GM23338 (cell line): ENCODE results near the gene WWOX. TPM values are rescaled to one million over a fixed set of nuclear protein-coding genes. Genes with fewer than 3 reads are reported as not detected.

Source experiments
- ATAC-seq: fragments of 200-7000 bp; cut with Tn5 transposase; 3 replicates; pipeline ENCODE4 v1.9.1; 2020
- DNase-seq: peaks from one replicate; pipeline ENCODE4 v3.0.0-alpha.2; 2015; ENCODE audit warnings: low spot score
- H2AFZ ChIP-seq: fragments of 200-600 bp; sonication (generic); 2 replicates; pipeline ENCODE4 v1.8.0; 2016; ENCODE audit warnings: antibody characterized with exemption, mild to moderate bottlenecking, moderate library complexity
- H3F3A ChIP-seq: fragments of 200-600 bp; sonication (generic); replicated peaks from 2 replicates; pipeline ENCODE4 v1.8.0; 2017; ENCODE audit warnings: antibody characterized with exemption, mixed run types, low read depth
- H3K27ac ChIP-seq: fragments of 200-600 bp; sonication (generic); 2 replicates; pipeline ENCODE4 v1.6.1; 2016; ENCODE audit warnings: low read depth
- H3K27me3 ChIP-seq: fragments of 200-600 bp; sonication (generic); 2 replicates; pipeline ENCODE4 v1.8.0; 2016; ENCODE audit warnings: mild to moderate bottlenecking, mixed run types, moderate library complexity; ENCODE audit not compliant: insufficient read depth
- H3K36me3 ChIP-seq: fragments of 200-600 bp; sonication (generic); 2 replicates; pipeline ENCODE4 v1.8.0; 2016; ENCODE audit warnings: mild to moderate bottlenecking; ENCODE audit not compliant: insufficient read depth
- H3K4me1 ChIP-seq: fragments of 200-600 bp; sonication (generic); 2 replicates; pipeline ENCODE4 v1.8.0; 2016; ENCODE audit warnings: mild to moderate bottlenecking, moderate library complexity; ENCODE audit not compliant: insufficient read depth
- H3K4me2 ChIP-seq: fragments of 200-600 bp; sonication (generic); 2 replicates; pipeline ENCODE4 v1.7.1; 2017; ENCODE audit warnings: mixed run types
- H3K4me3 ChIP-seq: fragments of 200-600 bp; sonication (generic); 2 replicates; pipeline ENCODE4 v1.6.1; 2016; ENCODE audit warnings: mixed run types
- H3K79me2 ChIP-seq: fragments of 200-600 bp; sonication (generic); replicated peaks from 2 replicates; pipeline ENCODE4 v1.8.0; 2017; ENCODE audit warnings: mild to moderate bottlenecking; ENCODE audit not compliant: insufficient read depth
- H3K9me2 ChIP-seq: fragments of 200-600 bp; sonication (generic); 2 replicates; pipeline ENCODE4 v1.8.0; 2017; ENCODE audit not compliant: insufficient read depth
- H4K20me1 ChIP-seq: fragments of 200-600 bp; sonication (generic); replicated peaks from 2 replicates; pipeline ENCODE4 v1.8.0; 2017; ENCODE audit warnings: mild to moderate bottlenecking; ENCODE audit not compliant: insufficient read depth
- H3K27ac Mint-ChIP-seq: 2 replicates; pipeline ENCODE4 v1.8.0; 2020; ENCODE audit warnings: inconsistent platforms, mild to moderate bottlenecking, moderate library complexity, mixed read lengths
- H3K27me3 Mint-ChIP-seq: 3 replicates; pipeline ENCODE4 v1.8.0; 2022; ENCODE audit warnings: low read depth, mild to moderate bottlenecking, moderate library complexity, mixed read lengths, inconsistent platforms; ENCODE audit not compliant: insufficient read depth, poor library complexity
- H3K36me3 Mint-ChIP-seq: 3 replicates; pipeline ENCODE4 v1.8.0; 2021; ENCODE audit warnings: low read depth, mild to moderate bottlenecking, inconsistent platforms, moderate library complexity, mixed read lengths
- H3K4me1 Mint-ChIP-seq: 3 replicates; pipeline ENCODE4 v1.8.0; 2020; ENCODE audit warnings: mild to moderate bottlenecking, inconsistent platforms, mixed read lengths
- H3K4me3 Mint-ChIP-seq: 3 replicates; pipeline ENCODE4 v1.8.0; 2021; ENCODE audit warnings: moderate library complexity, mild to moderate bottlenecking, inconsistent platforms, mixed read lengths
- H3K9me3 Mint-ChIP-seq: 3 replicates; pipeline ENCODE4 v1.8.0; 2020; ENCODE audit warnings: moderate library complexity, mild to moderate bottlenecking, inconsistent platforms, mixed read lengths
- CREB1 ChIP-seq: fragments of 250-450 bp; sonication (Bioruptor Pico); IDR thresholded peaks from 2 replicates; pipeline ENCODE4 v1.5.0; 2020; ENCODE audit warnings: low read depth, mild to moderate bottlenecking, moderate library complexity
- ETS1 ChIP-seq: IDR thresholded peaks from 2 replicates; pipeline ENCODE4 v1.6.1; 2016; ENCODE audit warnings: antibody characterized with exemption
- EZH2 ChIP-seq: fragments of 200-600 bp; sonication (generic); IDR thresholded peaks from one replicate; pipeline ENCODE4 v1.8.0; 2017; ENCODE audit warnings: antibody characterized with exemption, mild to moderate bottlenecking, low read depth; ENCODE audit not compliant: unreplicated experiment
- EZH2phosphoT487 ChIP-seq: fragments of 200-600 bp; sonication (generic); IDR thresholded peaks from one replicate; pipeline ENCODE4 v1.8.1; 2018; ENCODE audit warnings: antibody characterized with exemption; ENCODE audit not compliant: unreplicated experiment
- NANOG ChIP-seq: IDR thresholded peaks from 2 replicates; pipeline ENCODE4 v1.6.1; 2016; ENCODE audit warnings: antibody characterized with exemption, borderline replicate concordance
- POLR2AphosphoS5 ChIP-seq: IDR thresholded peaks from 2 replicates; pipeline ENCODE4 v1.6.1; 2016; ENCODE audit warnings: antibody characterized with exemption, low read depth
- STAT1 ChIP-seq: IDR thresholded peaks from one replicate; pipeline ENCODE4 v1.6.1; 2016; ENCODE audit warnings: antibody characterized with exemption; ENCODE audit not compliant: unreplicated experiment
- ZNF114 ChIP-seq: fragments of 250-450 bp; sonication (Bioruptor Pico); IDR thresholded peaks from 2 replicates; pipeline ENCODE4 v1.5.0; 2020; ENCODE audit warnings: mild to moderate bottlenecking, moderate library complexity
- ZNF331 ChIP-seq: fragments of 250-450 bp; sonication (Bioruptor Pico); IDR thresholded peaks from 2 replicates; pipeline ENCODE4 v1.5.0; 2020; ENCODE audit warnings: low read depth, mild to moderate bottlenecking, moderate library complexity
- ZNF462 ChIP-seq: fragments of 250-450 bp; sonication (Bioruptor Pico); IDR thresholded peaks from 2 replicates; pipeline ENCODE4 v1.5.0; 2020; ENCODE audit warnings: mild to moderate bottlenecking, moderate library complexity
- polyA plus RNA-seq: library from polyadenylated mRNA; unstranded; fragments of >200 nt; fragmentation: Nextera tagmentation; extraction: Ambion mirVana; gene quantifications from 2 replicates; pipeline ENCODE4 v1.2.1, GENCODE V29; 2016
- total RNA-seq: library from RNA; depleted of rRNA; stranded (reverse); fragments of >200 nt; shearing (Covaris generic); gene quantifications from 2 replicates; pipeline ENCODE4 v1.2.3, GENCODE V29; 2014

Gene WWOX
- total and polyA plus RNA-seq, 2 experiments from 2014 or later: 10.0 to 19.3 TPM

GRCh38 chr16:78176435-78176834 lies 77.0 kb downstream of the WWOX start (continued):
- TF ChIP-seq ZNF462 (CRISPR knock-in tag) (no peak), ZNF114 (CRISPR knock-in tag) (no peak), ETS1 (no peak), NANOG (no peak), EZH2 (no peak)

- H3K9me3 Mint-ChIP-seq: no peaks in the 10 kb centered on the region
- TF ChIP-seq CREB1 (CRISPR knock-in tag): no peak
- TF ChIP-seq POLR2AphosphoS5: no peak
- no peak for TF ChIP-seq ZNF331
- TF ChIP-seq STAT1: no peak
- TF ChIP-seq EZH2phosphoT487: no peak
- no peak for TF ChIP-seq ZNF462 (CRISPR knock-in tag)
- TF ChIP-seq NANOG: no peak
Observed at GRCh38 chr16:78177218-78177617, 77.8 kb downstream of the WWOX start.

More at GRCh38 chr16:78177218-78177617, 77.8 kb downstream of the WWOX start:
- Histone ChIP-seq H3K9me2 (peaks cover 6% of the 10 kb centered on the region; the same call in 1 of the 2 replicates), H3K4me3 (no peak overlapping the region), H3K4me1 (no peaks in the 10 kb centered on the region), H3K79me2 (no peaks in the 10 kb centered on the region), H4K20me1 (no peaks in the 10 kb centered on the region), H3K27ac (no peak overlapping the region), H3K36me3 (no peaks in the 10 kb centered on the region), H3F3A (no peaks in the 10 kb centered on the region), H2AFZ (no peak overlapping the region), H3K4me2 (no peak overlapping the region), H3K27me3 (no peaks in the 10 kb centered on the region)
- H3K4me3 Mint-ChIP-seq: no peak overlapping the region
- DNase-seq: no peak
- no peaks in the 10 kb centered on the region for H3K36me3 Mint-ChIP-seq
- ATAC-seq: no peak
- H3K27me3 Mint-ChIP-seq: peaks cover 2% of the 10 kb centered on the region
- 0 out of 2 replicates have a peak overlapping the region, but pooled peaks have one; percentile 21 for H3K27ac Mint-ChIP-seq
- peaks cover 5% of the 10 kb centered on the region; the same call in 2 of the 3 replicates for H3K4me1 Mint-ChIP-seq
